ENCODE data around the gene FAM222A. TPM values are rescaled to one million over a fixed set of nuclear protein-coding genes. Genes with fewer than 3 reads are reported as not detected.
A peak's percentile ranks its signal among the peaks of the same experiment; 100 is the strongest.

FAM222A gene
- total RNA-seq, 2 experiments from 2014 or later, result 0.20 to 0.38 TPM

DNA sequence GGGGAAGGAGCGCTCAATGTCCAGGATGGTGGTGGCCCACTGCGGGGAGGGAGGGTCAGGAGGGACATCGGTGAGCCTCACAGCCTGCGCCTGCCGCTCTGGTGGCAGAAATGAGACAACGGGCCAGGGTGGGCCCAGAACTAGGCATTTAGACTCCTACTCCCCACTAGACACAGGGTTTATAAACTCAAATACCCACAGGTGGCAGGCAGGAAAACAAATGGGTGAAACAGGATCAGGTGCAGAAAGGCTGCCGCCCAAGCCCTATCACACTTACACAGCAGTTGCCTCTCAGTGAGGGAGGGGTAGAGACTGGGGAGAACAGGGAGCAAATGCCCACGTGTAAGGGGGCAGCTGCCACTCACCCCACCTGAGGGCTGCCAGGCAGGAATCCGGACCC, 73.2 kb downstream of the FAM222A start:
- CTCF ChIA-PET, result interaction anchor here (0.8 kb wide), 1 partner anchor 9 kb away, joined by 3 read pairs; no protein-coding TSS in a partner anchor
- H3K4me1 Mint-ChIP-seq (ENCODE audit: low read depth), result no peaks in the 10 kb centered on the region
- intact Hi-C loops (cut with micrococcal nuclease), result no loop called here

DNA sequence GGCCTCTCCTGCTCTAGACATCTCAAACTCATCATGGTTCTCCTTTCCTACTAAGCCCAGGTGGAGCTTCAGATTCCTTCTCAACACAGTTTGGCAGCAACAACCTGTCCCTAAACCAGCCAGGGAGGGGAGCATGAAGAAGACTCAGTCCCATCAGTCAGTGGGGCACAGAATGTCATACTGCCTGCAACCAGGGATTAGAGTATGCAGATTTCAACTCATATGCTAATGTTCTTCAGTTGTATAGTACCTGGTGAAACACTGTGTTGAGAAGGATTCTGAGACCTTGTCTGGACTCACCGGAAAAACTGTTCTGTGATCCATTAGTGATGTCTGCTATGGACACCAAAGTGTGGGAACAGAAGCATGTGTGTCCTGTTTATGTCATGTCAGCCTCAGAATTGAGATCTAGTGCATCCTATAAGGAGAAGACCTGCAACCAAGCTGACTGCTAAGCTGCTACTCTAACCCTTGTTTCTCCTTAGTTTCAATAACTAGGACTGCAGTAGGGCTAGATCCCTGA, 76.0 kb downstream of the FAM222A start:
- no peaks in the 10 kb centered on the region for H3K9me3 Mint-ChIP-seq
- DNase-seq, result no peak
- no peaks in the 10 kb centered on the region for H3K36me3 Mint-ChIP-seq (ENCODE audit: low read depth)
- intact Hi-C loops (cut with micrococcal nuclease), result no loop called here
- no peaks in the 10 kb centered on the region for H3K4me1 Mint-ChIP-seq (ENCODE audit: low read depth)
- H3K27me3 Mint-ChIP-seq (ENCODE audit: low read depth), result peaks cover 8% of the 10 kb centered on the region
- H3K4me3 Mint-ChIP-seq, result no peak overlapping the region
- no peak overlapping the region for H3K27ac Mint-ChIP-seq
- CTCF ChIA-PET, result interaction anchor here (1.4 to 2.4 kb wide), 2 partner anchors 14 to 16 kb away, joined by 4 to 10 read pairs; no protein-coding TSS in a partner anchor

More for the DNA sequence above, 73.2 kb downstream of the FAM222A start:
- Mint-ChIP-seq H3K4me3 (no peak overlapping the region), H3K9me3 (no peaks in the 10 kb centered on the region), H3K27ac (no peak overlapping the region), H3K27me3 (ENCODE audit: low read depth) (peaks cover 2% of the 10 kb centered on the region), H3K36me3 (ENCODE audit: low read depth) (no peaks in the 10 kb centered on the region)
- no peak for DNase-seq

DNA sequence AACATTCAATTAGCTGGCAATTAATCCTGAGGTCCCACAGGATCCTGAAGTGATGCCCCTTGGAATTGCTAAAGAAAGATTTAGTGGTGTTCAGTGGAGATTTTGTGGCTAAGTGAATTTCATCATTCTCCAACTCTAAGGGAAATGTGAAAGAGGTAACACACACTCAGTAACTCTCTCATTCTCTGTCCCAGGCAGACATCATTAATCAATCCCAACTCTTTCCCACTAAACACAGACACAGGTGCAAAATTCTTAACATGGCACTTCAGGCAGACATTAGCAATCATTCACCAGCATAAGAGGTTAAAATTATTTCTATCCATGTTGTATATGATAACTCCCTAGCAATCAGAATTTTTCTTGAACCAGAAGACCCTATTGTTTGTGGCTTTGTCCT, 79.4 kb downstream of the FAM222A start:
- Mint-ChIP-seq H3K9me3 (no peaks in the 10 kb centered on the region), H3K27ac (no peak overlapping the region), H3K36me3 (ENCODE audit: low read depth) (no peaks in the 10 kb centered on the region), H3K4me3 (no peak overlapping the region), H3K4me1 (ENCODE audit: low read depth) (no peaks in the 10 kb centered on the region), H3K27me3 (ENCODE audit: low read depth) (peaks cover 6% of the 10 kb centered on the region)
- intact Hi-C loops (cut with micrococcal nuclease), result no loop called here
- DNase-seq, result no peak
- CTCF ChIA-PET, result interaction anchor here (0.9 kb wide), 1 partner anchor 18 kb away, joined by 3 read pairs; no protein-coding TSS in a partner anchor

DNA sequence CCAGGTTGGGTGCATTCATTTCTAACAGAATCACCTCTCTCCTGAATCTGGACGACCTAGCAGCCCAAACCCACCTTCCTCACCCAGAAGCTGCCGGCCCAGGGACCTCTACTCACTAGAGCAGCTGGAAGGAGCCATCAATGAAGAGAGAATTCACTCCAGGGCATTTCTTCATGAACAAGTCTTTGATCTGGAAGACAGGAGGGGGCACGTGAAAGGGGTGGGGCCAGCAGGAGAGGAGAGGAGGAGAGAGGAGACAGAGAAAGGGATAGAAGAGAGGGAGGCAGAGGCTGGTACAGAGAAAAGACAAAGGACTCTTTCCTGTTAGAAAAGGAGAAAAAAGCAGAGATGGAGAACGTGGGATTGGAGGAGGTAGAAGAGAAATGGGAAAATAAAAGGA, 79.8 kb downstream of the FAM222A start:
- no peak overlapping the region for H3K27ac Mint-ChIP-seq
- intact Hi-C loops (cut with micrococcal nuclease), result no loop called here
- H3K9me3 Mint-ChIP-seq, result no peaks in the 10 kb centered on the region
- no peak for DNase-seq
- H3K4me1 Mint-ChIP-seq (ENCODE audit: low read depth), result no peaks in the 10 kb centered on the region
- no peaks in the 10 kb centered on the region for H3K36me3 Mint-ChIP-seq (ENCODE audit: low read depth)
- H3K27me3 Mint-ChIP-seq (ENCODE audit: low read depth), result peaks cover 6% of the 10 kb centered on the region
- no peak overlapping the region for H3K4me3 Mint-ChIP-seq
- CTCF ChIA-PET, result interaction anchor here (0.9 kb wide), 1 partner anchor 19 kb away, joined by 3 read pairs; no protein-coding TSS in a partner anchor

DNA sequence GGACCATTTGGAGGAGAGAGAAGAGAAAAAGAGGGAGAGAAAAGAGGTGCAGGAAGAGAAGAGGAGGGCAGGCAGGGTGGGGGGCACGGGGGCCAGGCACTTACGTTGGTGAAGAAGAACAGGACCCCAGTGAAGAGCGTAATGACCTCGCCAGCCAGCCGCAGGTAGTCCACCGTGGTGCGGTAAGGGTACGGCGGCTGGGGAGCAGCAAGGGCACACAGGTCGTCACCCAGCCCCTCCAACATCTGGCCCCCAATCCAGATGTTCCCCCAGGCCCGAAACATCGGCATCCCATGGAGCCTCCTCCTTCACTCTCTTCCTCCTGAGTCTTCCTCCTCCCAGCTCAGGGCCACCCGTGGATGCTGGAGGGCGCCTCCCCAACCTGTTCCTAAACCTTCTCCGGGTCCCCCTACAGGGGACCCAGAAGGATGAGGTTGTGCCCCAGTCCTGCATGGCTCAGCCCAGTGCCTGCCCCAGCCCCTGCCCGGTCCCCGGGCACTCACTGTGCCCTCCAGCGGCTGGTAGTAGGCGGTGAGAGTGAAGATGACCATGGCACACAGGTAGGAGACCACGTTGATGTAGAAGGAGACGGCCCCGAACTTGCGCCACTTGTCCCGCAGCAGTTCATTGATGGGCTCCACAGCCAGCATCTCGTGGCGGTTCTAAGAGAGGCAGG, 80.3 kb downstream of the FAM222A start:
- H3K27ac Mint-ChIP-seq, result no peak overlapping the region
- H3K9me3 Mint-ChIP-seq, result no peaks in the 10 kb centered on the region
- no peak overlapping the region for H3K4me3 Mint-ChIP-seq
- CTCF ChIA-PET, result no interaction called here
- H3K4me1 Mint-ChIP-seq (ENCODE audit: low read depth), result no peaks in the 10 kb centered on the region
- no peaks in the 10 kb centered on the region for H3K36me3 Mint-ChIP-seq (ENCODE audit: low read depth)
- H3K27me3 Mint-ChIP-seq (ENCODE audit: low read depth), result peaks cover 6% of the 10 kb centered on the region
- intact Hi-C loops (cut with micrococcal nuclease), result no loop called here
- DNase-seq, result no peak

DNA sequence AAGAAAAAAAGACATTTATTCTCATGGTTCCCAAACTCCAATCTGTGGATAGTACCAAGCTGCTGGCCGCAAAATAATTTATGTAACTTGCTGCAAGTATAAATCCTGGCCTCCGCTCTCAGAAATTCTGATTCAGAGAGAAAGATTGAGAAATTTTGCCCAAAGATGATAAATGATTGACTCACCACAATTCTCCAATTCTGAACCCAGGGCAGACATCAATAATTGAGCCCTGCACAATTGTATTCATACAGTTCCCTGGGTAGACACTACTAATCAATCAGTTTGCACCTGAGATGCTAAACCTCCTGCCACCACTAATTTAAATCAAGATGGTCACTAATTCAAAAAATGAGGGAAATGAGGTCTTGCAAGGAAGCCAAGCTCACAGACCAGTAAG, 81.4 kb downstream of the FAM222A start:
- no peaks in the 10 kb centered on the region for H3K9me3 Mint-ChIP-seq
- no peak overlapping the region for H3K27ac Mint-ChIP-seq
- no peak for DNase-seq
- peaks cover 6% of the 10 kb centered on the region for H3K27me3 Mint-ChIP-seq (ENCODE audit: low read depth)
- no peak overlapping the region for H3K4me3 Mint-ChIP-seq
- CTCF ChIA-PET, result interaction anchor here (0.8 kb wide), 2 partner anchors 8 to 10 kb away, joined by 3 read pairs; no protein-coding TSS in a partner anchor
- intact Hi-C loops (cut with micrococcal nuclease), result no loop called here
- H3K4me1 Mint-ChIP-seq (ENCODE audit: low read depth), result no peaks in the 10 kb centered on the region
- no peaks in the 10 kb centered on the region for H3K36me3 Mint-ChIP-seq (ENCODE audit: low read depth)

DNA sequence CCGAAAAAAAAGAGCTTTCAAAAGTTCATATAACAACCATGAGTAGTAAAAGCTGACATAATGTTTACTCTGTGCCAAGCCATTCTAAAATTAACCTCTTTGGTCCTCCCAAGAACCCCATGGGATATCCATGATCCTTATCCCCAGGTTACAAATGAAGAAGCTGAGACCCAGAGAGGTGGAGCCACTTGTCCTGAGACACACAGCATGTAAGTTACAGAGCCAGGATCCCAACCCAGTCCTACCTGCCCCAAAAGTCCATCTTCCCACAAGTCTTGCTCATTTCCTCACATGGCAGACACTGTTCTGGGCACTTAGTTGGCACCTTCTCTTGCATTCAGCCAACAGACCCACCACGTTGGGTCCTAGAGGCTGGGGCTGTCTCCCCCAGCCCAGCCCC, 82.4 kb downstream of the FAM222A start:
- CTCF ChIA-PET, result interaction anchor here (0.7 kb wide), 1 partner anchor 366 kb away, joined by 6 read pairs; no protein-coding TSS in a partner anchor
- no peak overlapping the region for H3K4me3 Mint-ChIP-seq
- H3K9me3 Mint-ChIP-seq, result no peaks in the 10 kb centered on the region
- no peak for DNase-seq
- H3K36me3 Mint-ChIP-seq (ENCODE audit: low read depth), result no peaks in the 10 kb centered on the region
- intact Hi-C loops (cut with micrococcal nuclease), result no loop called here
- peaks cover 6% of the 10 kb centered on the region for H3K27me3 Mint-ChIP-seq (ENCODE audit: low read depth)
- no peak overlapping the region for H3K27ac Mint-ChIP-seq
- no peaks in the 10 kb centered on the region for H3K4me1 Mint-ChIP-seq (ENCODE audit: low read depth)

DNA sequence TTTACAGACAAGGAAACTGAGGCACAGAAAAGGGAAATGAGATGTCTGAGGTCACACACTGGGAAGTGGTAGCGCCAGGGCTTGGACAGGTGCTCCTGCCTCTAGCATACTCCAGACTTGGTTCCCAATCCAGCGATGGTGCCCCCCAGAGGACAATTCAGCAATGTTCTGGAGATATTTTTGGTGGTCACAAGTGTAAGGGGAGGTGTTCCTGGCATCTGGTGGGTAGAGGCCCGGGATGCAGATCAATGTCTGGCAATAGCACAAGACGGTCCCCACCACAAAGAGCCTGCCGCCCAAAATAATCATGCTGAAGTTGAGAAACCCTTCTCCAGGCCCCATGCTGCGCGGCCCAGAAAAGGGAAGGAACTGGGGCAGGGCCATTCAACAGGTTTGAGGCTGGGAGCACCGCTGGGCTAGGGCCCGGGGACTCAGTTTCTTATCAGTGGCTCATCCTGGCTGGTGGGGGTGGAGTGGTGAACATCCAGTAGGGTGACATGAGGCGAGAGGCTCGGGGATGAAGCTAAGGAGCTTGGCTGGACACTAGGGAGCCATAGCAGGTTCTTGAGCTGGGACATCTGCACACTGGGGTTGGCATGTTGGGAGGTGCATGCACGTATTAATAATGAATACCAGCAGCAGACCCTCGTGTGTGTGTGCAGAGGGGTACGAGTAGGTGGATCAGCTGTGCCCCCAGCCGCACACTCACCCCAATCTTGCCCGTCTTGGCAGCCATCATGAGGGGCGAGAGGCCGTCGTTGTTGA, 84.5 kb downstream of the FAM222A start:
- Mint-ChIP-seq H3K27me3 (ENCODE audit: low read depth) (peaks cover 2% of the 10 kb centered on the region), H3K4me1 (ENCODE audit: low read depth) (no peaks in the 10 kb centered on the region), H3K9me3 (no peaks in the 10 kb centered on the region), H3K27ac (no peak overlapping the region), H3K4me3 (no peak overlapping the region), H3K36me3 (ENCODE audit: low read depth) (no peaks in the 10 kb centered on the region)
- intact Hi-C loops (cut with micrococcal nuclease), result no loop called here
- CTCF ChIA-PET, result interaction anchor here (0.9 to 2.3 kb wide), 2 partner anchors 10 to 47 kb away, joined by 5 to 8 read pairs; no protein-coding TSS in a partner anchor
- DNase-seq, result peak; percentile 17

DNA sequence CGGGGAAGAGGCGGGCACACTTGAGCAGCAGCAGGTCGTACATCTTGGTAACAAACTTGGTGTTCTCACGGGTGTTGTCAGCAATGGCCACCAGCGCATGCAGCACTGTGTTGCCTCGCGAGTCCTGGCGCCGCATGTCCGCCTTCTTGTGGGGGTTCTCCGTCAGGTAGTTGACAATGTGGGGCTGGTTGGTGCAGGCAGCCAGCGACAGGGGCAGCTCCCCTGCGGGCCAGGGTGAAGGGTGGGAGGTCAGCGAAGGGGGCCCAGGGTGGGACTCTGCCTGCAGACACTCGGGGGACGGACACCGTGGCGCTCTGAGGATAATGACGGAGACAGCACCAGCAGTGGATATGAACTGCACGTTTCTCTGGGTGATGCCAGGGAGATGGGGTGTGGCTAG, 85.1 kb downstream of the FAM222A start:
- no peak for DNase-seq
- H3K27ac Mint-ChIP-seq, result no peak overlapping the region
- H3K36me3 Mint-ChIP-seq (ENCODE audit: low read depth), result no peaks in the 10 kb centered on the region
- no peaks in the 10 kb centered on the region for H3K4me1 Mint-ChIP-seq (ENCODE audit: low read depth)
- no peaks in the 10 kb centered on the region for H3K9me3 Mint-ChIP-seq
- H3K4me3 Mint-ChIP-seq, result no peak overlapping the region
- intact Hi-C loops (cut with micrococcal nuclease), result no loop called here
- CTCF ChIA-PET, result interaction anchor here (0.9 to 2.3 kb wide), 2 partner anchors 11 to 47 kb away, joined by 5 to 8 read pairs; no protein-coding TSS in a partner anchor
- H3K27me3 Mint-ChIP-seq (ENCODE audit: low read depth), result no peaks in the 10 kb centered on the region

DNA sequence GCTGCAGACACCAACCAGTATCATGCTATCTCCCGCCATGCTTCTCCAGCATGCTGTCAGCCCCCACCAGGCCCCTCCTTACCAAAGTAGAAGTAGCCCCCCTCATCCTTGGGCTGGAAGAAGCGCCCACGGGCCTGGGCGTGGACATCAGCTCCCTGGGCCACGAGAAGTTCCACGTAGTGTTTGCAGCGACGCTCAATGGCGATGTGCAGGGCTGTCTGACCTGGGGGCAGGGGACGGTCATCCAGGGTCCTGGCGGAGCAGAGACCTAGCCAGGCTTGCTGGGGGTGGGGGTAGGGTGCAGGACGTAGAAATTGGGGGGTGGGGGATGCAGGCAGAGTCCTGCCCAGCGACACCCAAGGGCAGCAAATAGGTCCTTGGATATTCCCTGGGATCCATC, 86.9 kb downstream of the FAM222A start:
- no peak for DNase-seq
- no peaks in the 10 kb centered on the region for H3K4me1 Mint-ChIP-seq (ENCODE audit: low read depth)
- no peaks in the 10 kb centered on the region for H3K27me3 Mint-ChIP-seq (ENCODE audit: low read depth)
- intact Hi-C loops (cut with micrococcal nuclease), result no loop called here
- no peak overlapping the region for H3K4me3 Mint-ChIP-seq
- H3K36me3 Mint-ChIP-seq (ENCODE audit: low read depth), result no peaks in the 10 kb centered on the region
- no peak overlapping the region for H3K27ac Mint-ChIP-seq
- H3K9me3 Mint-ChIP-seq, result no peaks in the 10 kb centered on the region
- CTCF ChIA-PET, result interaction anchor here (0.6 kb wide), 1 partner anchor 39 kb away, joined by 4 read pairs; no protein-coding TSS in a partner anchor

DNA sequence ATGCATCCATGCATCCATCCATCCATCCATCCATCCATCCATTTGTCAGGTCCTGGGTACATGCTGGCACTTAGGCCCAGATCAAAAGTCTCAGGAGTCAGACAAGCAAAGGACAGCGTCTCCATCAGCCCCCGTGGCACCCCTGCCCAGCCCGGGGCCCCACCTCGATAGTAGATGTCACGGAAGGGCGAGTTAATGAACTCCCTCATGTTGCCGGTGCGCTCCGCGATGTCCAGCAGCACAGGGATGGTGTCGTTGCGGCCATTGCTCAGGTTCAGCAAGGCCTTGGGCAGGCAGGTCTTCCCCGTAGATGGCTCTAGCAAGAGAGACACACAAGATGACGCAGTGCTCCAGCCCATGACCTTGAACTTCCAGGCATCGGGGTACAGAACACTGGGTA, 89.2 kb downstream of the FAM222A start:
- intact Hi-C loops (cut with micrococcal nuclease), result no loop called here
- no peaks in the 10 kb centered on the region for H3K27me3 Mint-ChIP-seq (ENCODE audit: low read depth)
- no peaks in the 10 kb centered on the region for H3K4me1 Mint-ChIP-seq (ENCODE audit: low read depth)
- CTCF ChIA-PET, result interaction anchor here (6.1 kb wide), 1 partner anchor 43 kb away, joined by 103 read pairs; no protein-coding TSS in a partner anchor
- no peaks in the 10 kb centered on the region for H3K9me3 Mint-ChIP-seq
- no peak overlapping the region for H3K4me3 Mint-ChIP-seq
- no peaks in the 10 kb centered on the region for H3K36me3 Mint-ChIP-seq (ENCODE audit: low read depth)
- DNase-seq, result no peak
- H3K27ac Mint-ChIP-seq, result no peak overlapping the region

DNA sequence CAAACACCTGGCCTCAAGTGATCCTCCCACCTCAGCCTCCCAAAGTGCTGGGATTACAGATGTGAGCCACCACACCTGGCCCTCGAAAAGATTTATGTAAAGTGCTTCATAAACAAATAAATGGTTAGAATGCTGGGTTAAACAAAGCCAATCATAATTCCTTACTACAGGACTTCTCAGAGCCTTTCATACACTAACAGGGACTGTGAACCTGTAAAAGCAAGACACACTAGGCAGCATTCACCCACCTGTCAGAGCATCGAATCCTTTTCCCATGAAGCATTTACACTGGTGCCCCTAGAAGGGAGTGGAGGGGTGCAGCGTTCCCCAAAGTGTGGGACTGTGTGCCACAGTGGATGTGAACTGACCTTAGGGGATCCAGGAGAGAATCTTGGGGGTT, 90.1 kb downstream of the FAM222A start:
- Mint-ChIP-seq H3K4me1 (ENCODE audit: low read depth) (no peaks in the 10 kb centered on the region), H3K27me3 (ENCODE audit: low read depth) (no peaks in the 10 kb centered on the region), H3K27ac (no peak overlapping the region), H3K4me3 (no peak overlapping the region), H3K36me3 (ENCODE audit: low read depth) (no peaks in the 10 kb centered on the region), H3K9me3 (no peaks in the 10 kb centered on the region)
- intact Hi-C loops (cut with micrococcal nuclease), result no loop called here
- DNase-seq, result no peak
- CTCF ChIA-PET, result interaction anchor here (1.1 to 6.1 kb wide), 5 partner anchors 13 to 82 kb away, joined by 3 to 103 read pairs (median 10); no protein-coding TSS in a partner anchor
